Loucy (cell line): Measurements from ENCODE around the gene SCN7A.
"Not testable (repeated sequence)": the region's sequence is repeated elsewhere in the genome, so short reads cannot be mapped to it uniquely, and the experiment has no call there.

Experiments
- H2AFZ ChIP-seq: fragments of 200-600 bp; sonication (generic); 2 replicates; pipeline ENCODE4 v1.6.0; 2016; ENCODE audit warnings: antibody characterized with exemption, mild to moderate bottlenecking, low read length, moderate library complexity
- H3F3A ChIP-seq: fragments of 200-600 bp; 2 replicates; pipeline ENCODE4 v1.6.0; 2016; ENCODE audit warnings: antibody characterized with exemption, low read depth, mild to moderate bottlenecking
- H3K27me3 ChIP-seq: fragments of 200-600 bp; sonication (generic); 2 replicates; pipeline ENCODE4 v1.6.1; 2014; ENCODE audit warnings: low read length, mild to moderate bottlenecking; ENCODE audit not compliant: insufficient read depth, poor library complexity, severe bottlenecking
- H3K36me3 ChIP-seq: fragments of 200-600 bp; sonication (generic); 2 replicates; pipeline ENCODE4 v1.6.1; 2016; ENCODE audit warnings: low read length; ENCODE audit not compliant: insufficient read depth
- H3K4me1 ChIP-seq: fragments of 200-600 bp; sonication (generic); 2 replicates; pipeline ENCODE4 v1.5.1; 2014; ENCODE audit warnings: low read length, mild to moderate bottlenecking; ENCODE audit not compliant: insufficient read depth, poor library complexity, severe bottlenecking
- H3K4me2 ChIP-seq: fragments of 200-600 bp; sonication (generic); 2 replicates; pipeline ENCODE4 v1.6.0; 2014; ENCODE audit warnings: antibody characterized with exemption, low read length, low read depth, mild to moderate bottlenecking; ENCODE audit not compliant: poor library complexity, severe bottlenecking
- H3K4me3 ChIP-seq: fragments of 200-600 bp; sonication (generic); 2 replicates; pipeline ENCODE4 v1.5.1; 2014; ENCODE audit warnings: low read length, mild to moderate bottlenecking, mixed read lengths; ENCODE audit not compliant: poor library complexity, severe bottlenecking
- H3K79me2 ChIP-seq: fragments of 200-600 bp; sonication (generic); 2 replicates; pipeline ENCODE4 v1.6.1; 2014; ENCODE audit warnings: low read length; ENCODE audit not compliant: insufficient read depth
- H3K9ac ChIP-seq: fragments of 200-600 bp; sonication (generic); 2 replicates; pipeline ENCODE4 v1.6.0; 2014; ENCODE audit warnings: mild to moderate bottlenecking, low read depth, low read length, moderate library complexity; ENCODE audit not compliant: poor library complexity, severe bottlenecking
- H3K9me2 ChIP-seq: fragments of 200-600 bp; sonication (generic); replicated peaks from 2 replicates; pipeline ENCODE4 v1.6.1; 2016; ENCODE audit warnings: low read depth, low read length, mixed read lengths
- H3K9me3 ChIP-seq: fragments of 200-600 bp; sonication (generic); 2 replicates; pipeline ENCODE4 v1.6.1; 2014; ENCODE audit warnings: mild to moderate bottlenecking, antibody characterized with exemption, low read length, low read depth; ENCODE audit not compliant: insufficient read depth
- H4K20me1 ChIP-seq: fragments of 200-600 bp; sonication (generic); 2 replicates; pipeline ENCODE4 v1.6.0; 2014; ENCODE audit warnings: antibody characterized with exemption, low read length, mild to moderate bottlenecking; ENCODE audit not compliant: insufficient read depth, poor library complexity, severe bottlenecking
- EZH2phosphoT487 ChIP-seq: fragments of 200-600 bp; IDR thresholded peaks from 2 replicates; pipeline ENCODE4 v1.6.1; 2018; ENCODE audit warnings: antibody characterized with exemption, mild to moderate bottlenecking, moderate library complexity, borderline replicate concordance
- TF ChIP-seq, protein P1 (sequence below): fragments of 200-600 bp; sonication (generic); conservative IDR thresholded peaks from 2 replicates; pipeline ENCODE4 v1.5.1; 2014; ENCODE audit warnings: mild to moderate bottlenecking, antibody characterized with exemption, low read length

SCN7A gene

DNA sequence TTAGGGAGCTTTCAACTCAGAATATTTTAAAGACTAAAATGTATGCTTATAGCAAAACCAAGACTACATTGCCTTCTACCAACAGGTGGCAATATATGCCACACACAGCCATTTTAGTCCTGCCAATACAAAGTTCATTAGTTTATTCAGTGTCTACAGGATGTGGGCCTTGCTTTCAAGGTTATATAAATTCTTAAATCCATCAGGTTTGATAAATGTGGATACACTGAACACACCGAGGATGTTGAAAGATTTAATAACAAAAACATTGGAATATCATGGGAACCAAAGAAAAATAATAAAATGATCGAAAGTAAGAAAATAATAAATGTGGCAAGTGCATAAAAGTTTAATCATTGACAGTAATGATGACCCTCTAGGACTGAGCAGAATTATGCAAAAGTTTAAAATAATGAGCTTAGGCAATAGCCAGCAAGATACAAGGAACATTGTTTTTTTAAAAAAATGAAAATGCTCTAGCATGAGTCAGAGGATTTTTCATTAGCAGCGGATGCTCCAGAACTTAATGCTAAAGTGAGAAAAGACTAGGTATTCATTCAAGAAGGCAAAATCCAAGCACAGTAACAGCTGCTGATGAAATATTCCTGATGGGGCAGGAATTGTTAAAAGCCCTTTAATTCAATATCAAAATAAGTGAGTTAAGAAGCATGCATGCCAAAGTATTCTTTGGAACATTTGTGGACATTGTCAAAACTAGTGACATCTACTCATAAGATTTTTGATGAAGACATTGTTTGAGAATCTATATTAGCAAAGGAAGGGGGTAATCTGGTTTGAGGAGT is 132.5 kb downstream of the SCN7A start:
- peaks cover 6% of the 10 kb centered on the region for H3K4me1 ChIP-seq
- H2AFZ ChIP-seq, result peak overlapping the region; percentile 76
- no peak overlapping the region for H3K4me3 ChIP-seq
- no peaks in the 10 kb centered on the region for H3K9me2 ChIP-seq
- no peaks in the 10 kb centered on the region for H3F3A ChIP-seq
- H3K9ac ChIP-seq, result no peak overlapping the region
- no peaks in the 10 kb centered on the region for H3K27me3 ChIP-seq
- H3K4me2 ChIP-seq, result no peak overlapping the region
- H3K79me2 ChIP-seq, result no peaks in the 10 kb centered on the region
- TF ChIP-seq, protein P1, sequence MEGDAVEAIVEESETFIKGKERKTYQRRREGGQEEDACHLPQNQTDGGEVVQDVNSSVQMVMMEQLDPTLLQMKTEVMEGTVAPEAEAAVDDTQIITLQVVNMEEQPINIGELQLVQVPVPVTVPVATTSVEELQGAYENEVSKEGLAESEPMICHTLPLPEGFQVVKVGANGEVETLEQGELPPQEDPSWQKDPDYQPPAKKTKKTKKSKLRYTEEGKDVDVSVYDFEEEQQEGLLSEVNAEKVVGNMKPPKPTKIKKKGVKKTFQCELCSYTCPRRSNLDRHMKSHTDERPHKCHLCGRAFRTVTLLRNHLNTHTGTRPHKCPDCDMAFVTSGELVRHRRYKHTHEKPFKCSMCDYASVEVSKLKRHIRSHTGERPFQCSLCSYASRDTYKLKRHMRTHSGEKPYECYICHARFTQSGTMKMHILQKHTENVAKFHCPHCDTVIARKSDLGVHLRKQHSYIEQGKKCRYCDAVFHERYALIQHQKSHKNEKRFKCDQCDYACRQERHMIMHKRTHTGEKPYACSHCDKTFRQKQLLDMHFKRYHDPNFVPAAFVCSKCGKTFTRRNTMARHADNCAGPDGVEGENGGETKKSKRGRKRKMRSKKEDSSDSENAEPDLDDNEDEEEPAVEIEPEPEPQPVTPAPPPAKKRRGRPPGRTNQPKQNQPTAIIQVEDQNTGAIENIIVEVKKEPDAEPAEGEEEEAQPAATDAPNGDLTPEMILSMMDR, result peak; percentile 83
- TF ChIP-seq EZH2phosphoT487, result no peak
- no peaks in the 10 kb centered on the region for H4K20me1 ChIP-seq
- H3K36me3 ChIP-seq, result no peaks in the 10 kb centered on the region
- no peaks in the 10 kb centered on the region for H3K9me3 ChIP-seq

DNA sequence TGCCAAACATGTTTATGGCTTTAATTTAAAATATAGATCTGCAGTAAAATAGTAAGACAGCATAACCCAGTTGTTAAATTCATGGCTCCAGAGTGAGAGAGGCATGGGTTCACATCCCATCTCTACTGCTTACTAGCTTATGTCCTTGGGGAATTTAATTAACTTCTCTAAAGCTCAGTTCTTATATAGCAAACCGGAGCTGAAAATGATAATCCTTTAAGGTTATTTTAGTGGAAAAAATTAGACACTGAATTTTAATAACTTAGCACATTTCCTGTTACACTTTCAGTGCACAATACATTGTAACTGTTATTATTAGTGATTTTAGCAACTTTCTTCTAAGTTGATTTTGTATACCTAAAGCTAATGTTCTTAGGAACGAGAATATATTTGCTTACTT is 133.1 kb downstream of the SCN7A start:
- no peak overlapping the region for H3K4me3 ChIP-seq
- peak overlapping the region; percentile 57 for H2AFZ ChIP-seq
- H3K27me3 ChIP-seq, result no peaks in the 10 kb centered on the region
- no peaks in the 10 kb centered on the region for H3K9me2 ChIP-seq
- H3K9me3 ChIP-seq, result no peaks in the 10 kb centered on the region
- no peak overlapping the region for H3K9ac ChIP-seq
- no peak for TF ChIP-seq EZH2phosphoT487
- TF ChIP-seq, protein P1, result no peak
- H3K36me3 ChIP-seq, result no peaks in the 10 kb centered on the region
- H4K20me1 ChIP-seq, result no peaks in the 10 kb centered on the region
- no peaks in the 10 kb centered on the region for H3F3A ChIP-seq
- H3K4me2 ChIP-seq, result no peak overlapping the region
- H3K4me1 ChIP-seq, result peaks cover 6% of the 10 kb centered on the region
- H3K79me2 ChIP-seq, result no peaks in the 10 kb centered on the region

DNA sequence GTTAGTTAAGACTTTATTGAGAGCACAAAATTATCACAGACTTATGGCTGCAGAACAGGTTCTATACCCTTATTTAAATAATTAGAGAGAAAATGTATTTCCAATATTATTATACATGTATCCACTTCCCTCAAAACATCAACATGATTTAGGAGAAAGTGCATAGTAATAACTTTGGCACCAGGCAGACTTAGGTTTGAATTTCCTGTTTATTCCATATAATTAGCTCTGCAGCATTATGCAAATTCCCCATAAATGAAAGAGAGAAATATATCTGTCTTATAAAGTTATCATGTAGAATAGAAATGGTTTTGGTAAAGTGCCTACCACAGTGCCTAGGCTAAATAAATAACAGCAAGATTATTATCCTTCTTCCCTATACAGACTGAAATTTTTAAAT is 133.6 kb downstream of the SCN7A start:
- H3K36me3 ChIP-seq, result no peaks in the 10 kb centered on the region
- H3F3A ChIP-seq, result no peaks in the 10 kb centered on the region
- TF ChIP-seq, protein P1, result no peak
- TF ChIP-seq EZH2phosphoT487, result no peak
- H3K9me3 ChIP-seq, result no peaks in the 10 kb centered on the region
- peaks cover 6% of the 10 kb centered on the region for H3K4me1 ChIP-seq
- H3K9ac ChIP-seq, result no peak overlapping the region
- no peaks in the 10 kb centered on the region for H3K79me2 ChIP-seq
- peak overlapping the region; percentile 57; the same call in 1 of the 2 replicates for H2AFZ ChIP-seq
- H3K4me3 ChIP-seq, result no peak overlapping the region
- H3K4me2 ChIP-seq, result no peak overlapping the region
- H3K27me3 ChIP-seq, result no peaks in the 10 kb centered on the region
- H4K20me1 ChIP-seq, result no peaks in the 10 kb centered on the region
- no peaks in the 10 kb centered on the region for H3K9me2 ChIP-seq

DNA sequence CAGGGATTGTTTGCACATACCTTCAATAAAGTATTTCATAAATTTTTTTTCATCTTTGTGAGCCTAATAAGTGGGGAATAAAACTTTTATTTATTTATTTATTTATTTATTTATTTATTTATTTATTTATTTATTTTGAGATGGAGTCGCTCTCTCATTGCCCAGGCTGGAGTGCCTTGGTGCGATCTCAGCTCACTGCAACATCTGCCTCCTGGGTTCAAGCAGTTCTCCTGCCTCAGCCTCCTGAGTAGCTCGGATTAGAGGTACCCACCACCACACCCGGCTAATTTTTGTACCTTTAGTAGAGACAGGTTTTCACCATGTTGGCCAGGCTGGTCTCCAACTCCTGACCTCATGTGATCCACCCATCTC is 136.1 kb downstream of the SCN7A start:
- not testable (repeated sequence) for H3K36me3 ChIP-seq, H3K9me2 ChIP-seq, H3K4me3 ChIP-seq, H3K9ac ChIP-seq, H3K79me2 ChIP-seq, H3F3A ChIP-seq, H3K9me3 ChIP-seq, H2AFZ ChIP-seq, H3K27me3 ChIP-seq, H4K20me1 ChIP-seq, H3K4me1 ChIP-seq, H3K4me2 ChIP-seq
